GM19239 (cell line): ENCODE results near the gene PLA2G4F.

ENCODE experiments used
- DNase-seq: peaks from one replicate; pipeline ENCODE4 v3.0.0; 2011; ENCODE audit warnings: low spot score; ENCODE audit not compliant: insufficient read length
- FAIRE-seq: peaks from 2 replicates; lab custom pipeline; 2011; peaks lifted over from hg19 to GRCh38; lab: Jason Lieb, UNC

The PLA2G4F gene

DNA sequence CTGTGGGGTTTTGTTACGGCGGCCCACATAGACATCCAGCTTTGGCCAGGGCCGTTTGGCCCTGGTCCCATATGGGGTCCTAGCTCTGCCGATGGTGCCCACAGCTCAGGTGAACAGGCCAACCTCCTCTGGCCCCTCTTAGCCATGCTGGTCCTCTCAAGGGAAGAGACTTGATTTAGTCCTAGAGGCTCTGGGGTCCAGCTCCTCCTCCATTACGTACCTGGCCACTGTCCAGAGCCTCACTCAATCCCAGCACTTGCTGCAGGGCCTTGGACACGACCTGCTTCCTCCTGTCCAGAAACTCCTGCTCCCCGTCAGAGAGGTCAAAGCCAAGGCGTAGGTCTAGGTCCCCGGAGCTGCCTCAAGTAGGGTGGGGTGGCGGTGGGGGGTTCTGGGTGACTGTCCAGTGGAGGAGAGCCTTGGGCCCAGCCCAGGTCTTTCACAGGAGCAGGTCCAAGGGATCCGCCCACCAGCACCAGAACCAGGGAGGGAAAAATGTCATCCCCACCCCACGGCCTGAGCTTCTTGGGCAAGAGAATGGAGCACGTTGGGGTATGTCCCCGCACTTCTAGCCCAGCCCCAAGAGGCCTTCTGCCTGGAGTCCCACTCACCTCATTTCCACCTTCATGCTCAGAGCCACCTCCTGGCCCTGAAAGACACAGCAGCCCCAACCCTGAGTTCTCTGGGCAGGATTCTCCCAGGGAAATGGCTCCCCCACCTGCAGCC is 6.8 kb downstream of the PLA2G4F start:
- DNase-seq (no peak), FAIRE-seq (no peak)

DNA sequence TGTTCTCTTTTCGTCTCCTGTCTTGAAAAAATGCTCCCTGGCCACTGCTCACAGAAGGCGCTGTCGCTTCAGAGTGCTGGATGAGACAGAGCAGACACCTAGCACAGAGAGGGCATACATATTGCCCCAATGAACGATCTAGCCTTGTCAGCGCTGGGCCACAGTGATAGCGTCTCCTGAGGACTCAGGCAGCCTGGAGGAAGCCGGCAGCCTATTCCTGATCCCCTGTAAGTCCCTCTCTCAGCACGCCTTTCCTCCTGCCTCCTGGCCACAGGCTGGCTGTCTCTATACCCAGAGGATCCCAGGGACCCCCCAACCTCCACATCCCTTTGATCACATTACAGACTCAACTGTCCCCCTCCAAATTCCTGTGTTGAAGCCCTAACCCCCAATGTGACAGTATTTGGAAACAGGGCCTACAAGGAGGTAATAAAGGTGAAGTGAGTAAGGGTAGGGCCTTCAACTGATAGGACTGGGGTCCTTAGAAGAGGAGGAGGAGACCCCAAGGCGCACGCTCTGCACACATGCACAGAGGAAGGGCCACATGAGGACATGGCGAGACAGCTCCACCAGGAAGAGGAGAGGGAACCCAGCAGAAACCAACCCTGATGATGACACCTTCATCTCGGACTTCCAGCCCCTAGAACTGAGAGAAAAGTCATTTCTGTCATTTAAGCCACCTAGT is 7.5 kb downstream of the PLA2G4F start:
- DNase-seq, result no peak
- no peak for FAIRE-seq

DNA sequence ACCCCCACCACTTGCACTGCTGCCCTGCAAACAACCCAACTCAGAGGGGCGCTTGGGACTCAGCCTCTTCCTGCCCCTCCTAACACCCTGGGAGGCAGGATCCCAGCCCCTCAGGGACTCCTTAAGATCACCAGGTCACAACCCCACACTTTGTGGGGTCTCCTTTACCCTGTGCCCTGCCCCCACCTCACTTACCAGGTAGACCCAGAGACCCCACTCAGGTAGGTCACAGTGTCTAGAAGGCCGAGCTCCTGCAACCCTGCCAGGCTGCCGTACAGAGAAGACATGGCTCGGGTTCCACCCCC is 9.1 kb downstream of the PLA2G4F start:
- no peak for DNase-seq
- FAIRE-seq, result no peak

DNA sequence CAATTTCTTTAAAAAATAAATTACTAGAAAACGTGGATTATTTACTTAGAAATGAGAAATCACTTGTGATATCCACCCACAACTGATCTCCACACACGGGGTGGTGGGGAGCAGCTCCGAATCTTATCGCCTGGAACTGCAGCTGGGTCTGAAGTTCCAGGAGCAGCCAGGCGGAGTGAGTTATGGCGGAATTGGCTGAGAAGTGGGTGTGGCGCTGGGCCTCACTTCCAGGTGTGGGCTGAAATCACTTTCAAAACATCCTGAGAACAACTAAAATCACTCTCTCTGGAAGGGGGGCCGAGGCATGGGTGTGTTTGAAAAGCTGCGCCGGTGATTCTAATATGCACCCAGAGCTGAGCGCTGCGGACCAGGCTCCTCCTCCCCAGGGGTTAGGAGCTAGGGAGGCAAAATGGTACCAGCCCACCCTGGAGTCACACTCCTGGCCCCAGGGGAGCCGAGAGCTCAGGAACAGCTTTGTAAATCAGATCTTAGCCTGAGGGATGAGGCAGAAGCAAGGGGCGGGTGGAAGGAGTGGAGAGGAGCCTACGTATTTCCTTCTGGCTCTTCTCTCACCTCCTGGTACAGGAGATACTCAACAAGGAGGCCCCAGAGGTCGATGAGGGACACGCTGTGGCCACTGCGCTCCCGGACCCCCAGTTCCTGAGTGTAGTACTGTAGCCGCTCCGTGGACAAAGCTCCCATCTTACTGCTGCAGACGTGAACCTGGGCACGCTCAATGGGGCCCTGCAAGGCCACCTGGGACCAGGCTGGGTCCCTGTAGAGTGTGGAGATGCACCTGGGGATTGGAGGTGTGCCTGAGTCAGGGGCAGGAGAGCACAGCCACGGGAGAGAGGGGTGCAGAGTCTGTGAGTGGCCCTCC is 9.6 kb downstream of the PLA2G4F start:
- FAIRE-seq (no peak), DNase-seq (no peak)

DNA sequence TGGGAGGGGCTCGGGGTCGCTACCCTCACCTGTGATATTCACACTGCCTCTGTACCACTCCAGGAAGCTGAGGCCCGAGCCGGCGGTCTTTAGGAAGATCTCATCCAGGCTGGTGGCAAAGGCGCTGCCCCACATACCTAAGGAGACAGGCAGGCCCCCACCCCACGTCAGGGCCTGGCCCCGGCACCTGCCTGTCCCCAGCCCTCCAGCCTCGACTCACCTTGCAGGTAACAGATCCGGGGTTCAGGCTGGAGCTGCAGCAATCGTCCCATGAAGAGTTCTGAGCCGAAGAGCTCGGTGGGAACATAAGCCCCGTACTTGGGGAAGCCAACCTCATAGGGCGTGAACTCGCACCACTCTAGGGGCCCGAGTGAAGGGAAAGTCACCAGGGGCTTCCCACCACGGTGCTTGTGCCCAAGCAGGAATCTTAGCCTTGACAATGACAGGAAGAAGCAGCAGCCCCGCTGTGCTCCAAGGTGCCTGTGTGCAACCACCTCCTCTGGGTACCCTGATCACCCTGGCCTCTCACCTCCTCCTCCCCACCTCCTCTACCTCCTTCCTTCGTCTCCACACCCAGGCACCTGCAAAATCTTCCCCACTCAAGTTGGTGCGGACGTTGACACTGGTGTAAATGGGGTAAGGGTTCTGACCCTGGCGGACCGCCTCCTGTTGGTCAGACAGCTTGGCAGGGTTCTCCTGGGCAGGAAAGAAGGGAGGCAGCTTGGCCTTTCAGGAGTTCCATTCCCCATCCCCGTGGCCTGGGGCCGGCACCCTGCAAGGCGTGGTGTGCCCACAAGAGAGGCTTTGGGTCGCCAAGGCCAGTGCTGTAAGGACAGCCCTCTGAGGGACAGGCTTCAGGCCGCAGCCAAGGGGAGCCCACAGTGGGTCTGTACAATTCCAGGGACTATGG is 10.6 kb downstream of the PLA2G4F start:
- no peak for FAIRE-seq
- no peak for DNase-seq

- DNase-seq (no peak), FAIRE-seq (no peak)
These were observed 11.5 kb downstream of the PLA2G4F start for GRCh38 chr15:42144841-42145375.

DNA sequence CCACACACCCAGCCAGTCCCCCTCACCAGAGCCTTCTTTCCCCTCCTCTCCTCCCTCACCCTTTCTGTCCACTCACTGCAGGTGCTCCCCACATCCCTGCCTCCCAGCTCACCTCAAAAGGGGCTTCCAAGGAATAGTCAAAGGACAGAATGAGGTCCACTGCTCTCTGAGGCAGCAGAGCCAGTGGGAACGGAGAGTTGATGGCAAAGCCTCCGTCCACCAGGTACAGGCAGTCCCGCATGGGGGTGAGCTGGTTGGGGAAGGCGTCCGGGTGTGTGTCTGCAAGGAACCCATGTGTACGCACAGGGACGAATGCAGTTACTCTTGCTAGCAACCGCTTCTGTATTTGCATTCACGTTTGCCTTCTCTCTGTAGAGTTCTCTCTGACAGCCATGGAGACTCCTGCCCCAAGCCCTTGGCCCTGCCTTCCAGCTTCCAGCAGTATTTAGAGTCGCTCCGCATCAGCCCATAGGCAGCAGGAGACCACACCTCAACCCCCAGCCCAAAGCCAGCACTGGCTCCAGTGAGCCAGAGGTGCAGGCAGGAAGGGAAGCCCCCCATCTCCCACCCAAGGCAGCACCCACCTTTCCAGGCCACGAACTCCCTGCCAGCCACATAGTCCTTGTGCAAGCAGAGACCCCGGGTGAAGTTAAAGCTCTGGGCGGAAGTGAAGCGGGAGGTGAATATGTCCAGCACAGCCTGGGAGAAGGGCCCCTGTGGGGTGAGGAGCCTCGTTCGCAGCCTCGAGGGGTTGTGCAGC is 12.4 kb downstream of the PLA2G4F start:
- DNase-seq, result no peak
- no peak for FAIRE-seq

- FAIRE-seq (no peak), DNase-seq (no peak)
These were observed 13.1 kb downstream of the PLA2G4F start for GRCh38 chr15:42143356-42143755.

GRCh38 chr15:42141795-42142667 is 14.4 kb downstream of the PLA2G4F start:
- no peak for FAIRE-seq
- DNase-seq, result no peak

- FAIRE-seq, result no peak
- DNase-seq, result no peak
These were observed 15.2 kb downstream of the PLA2G4F start for GRCh38 chr15:42141246-42141645.

GRCh38 chr15:42140383-42141070 is 15.9 kb downstream of the PLA2G4F start:
- FAIRE-seq (no peak), DNase-seq (no peak)

DNA sequence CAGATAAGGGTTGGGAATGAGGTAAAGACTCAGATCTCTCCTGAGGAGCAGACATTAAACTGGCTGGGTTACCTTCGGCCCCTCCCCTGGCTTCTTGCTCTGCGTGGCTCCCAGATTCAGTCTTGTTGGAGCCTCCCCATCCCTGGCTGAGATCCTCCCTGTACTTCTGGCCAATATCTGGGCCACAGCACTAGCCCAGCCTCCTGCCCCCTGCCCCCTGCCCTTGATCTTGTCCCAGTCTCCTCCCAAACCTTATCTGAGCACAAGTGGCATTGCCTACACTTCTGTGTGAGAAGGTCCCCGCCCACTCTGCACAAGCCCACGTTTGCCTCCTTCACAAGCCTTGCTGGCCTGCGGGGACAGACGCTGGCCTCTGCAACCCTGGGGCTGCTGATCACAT is 16.8 kb downstream of the PLA2G4F start:
- DNase-seq (no peak), FAIRE-seq (no peak)

DNA sequence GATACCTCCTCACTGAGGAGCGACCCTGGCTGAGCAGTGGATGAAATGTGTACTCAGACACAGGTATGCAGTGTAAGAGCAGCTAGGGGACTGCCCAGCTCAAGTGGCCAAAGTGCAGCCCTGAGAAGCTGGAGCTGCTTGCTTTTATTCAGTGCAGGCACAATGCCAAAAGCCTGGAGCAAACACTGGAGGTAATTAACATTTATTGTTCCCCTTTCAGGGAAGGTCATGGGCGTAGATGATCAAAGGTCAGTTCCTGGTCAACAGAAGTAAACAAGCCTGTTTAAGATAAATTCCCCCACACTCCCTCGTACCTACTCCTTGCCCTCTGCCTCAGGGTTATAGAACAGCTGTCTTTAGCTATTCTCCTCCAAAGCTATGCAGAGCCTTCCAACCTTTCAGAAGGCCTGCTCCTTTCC is 17.5 kb downstream of the PLA2G4F start:
- no peak for FAIRE-seq
- no peak for DNase-seq

- DNase-seq (no peak), FAIRE-seq (no peak)
These were observed 18.0 kb downstream of the PLA2G4F start for GRCh38 chr15:42138411-42138810.

GRCh38 chr15:42137461-42138261 is 18.8 kb downstream of the PLA2G4F start:
- DNase-seq (no peak), FAIRE-seq (peak; percentile 93)

DNA sequence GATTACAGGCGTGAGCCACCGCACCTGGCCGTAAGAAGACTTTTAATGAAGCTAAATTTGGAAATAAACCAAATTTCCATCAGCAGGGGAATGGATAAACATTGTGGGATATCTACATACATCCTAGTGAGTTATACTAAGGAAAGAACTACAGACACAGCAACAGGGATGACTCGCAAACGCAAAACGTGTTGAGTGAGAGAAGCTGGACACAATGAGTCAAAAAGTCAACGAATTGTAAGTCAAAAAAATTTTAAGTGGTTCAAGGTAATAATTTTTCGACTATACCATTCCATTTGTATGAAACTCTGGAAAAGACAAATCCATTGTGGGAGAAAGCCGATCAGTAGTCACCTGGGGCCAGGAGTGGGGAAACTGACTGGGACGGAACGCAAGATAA is 19.9 kb downstream of the PLA2G4F start:
- DNase-seq (no peak), FAIRE-seq (no peak)

GRCh38 chr15:42135351-42135750 is 21.1 kb downstream of the PLA2G4F start:
- FAIRE-seq (no peak), DNase-seq (no peak)
